GM21529 (cell line): ENCODE data around the gene CTIF.

Source experiments
- ATAC-seq: cut with Tn5 transposase; IDR thresholded peaks from one replicate; pipeline ENCODE4 v1.9.1; 2021; ENCODE audit not compliant: unreplicated experiment

CTIF gene

GRCh38 chr18:48617844-48618497 is 79.1 kb downstream of the CTIF start:
- ATAC-seq: no peak

- ATAC-seq: no peak
These were observed 80.2 kb downstream of the CTIF start for GRCh38 chr18:48619016-48619415.

GRCh38 chr18:48619501-48619900 is 80.7 kb downstream of the CTIF start:
- no peak for ATAC-seq

GRCh38 chr18:48620071-48620470 is 81.2 kb downstream of the CTIF start:
- no peak for ATAC-seq

- ATAC-seq: no peak
These were observed 82.4 kb downstream of the CTIF start for GRCh38 chr18:48621240-48621639.

- peak; percentile 45 for ATAC-seq
These were observed 83.2 kb downstream of the CTIF start for GRCh38 chr18:48621815-48622555.

- no peak for ATAC-seq
These were observed 84.1 kb downstream of the CTIF start for GRCh38 chr18:48622911-48623431.

GRCh38 chr18:48623468-48624235 is 84.8 kb downstream of the CTIF start:
- ATAC-seq: no peak

GRCh38 chr18:48624856-48625255 is 86.0 kb downstream of the CTIF start:
- ATAC-seq: no peak

GRCh38 chr18:48627216-48627615 is 88.4 kb downstream of the CTIF start:
- no peak for ATAC-seq

GRCh38 chr18:48629730-48630324 is 91.0 kb downstream of the CTIF start:
- ATAC-seq: no peak

- no peak for ATAC-seq
These were observed 93.0 kb downstream of the CTIF start for GRCh38 chr18:48631851-48632250.

GRCh38 chr18:48632676-48633257 is 93.9 kb downstream of the CTIF start:
- ATAC-seq: no peak

GRCh38 chr18:48634491-48634890 is 95.7 kb downstream of the CTIF start:
- ATAC-seq: no peak

GRCh38 chr18:48634975-48635374 is 96.1 kb downstream of the CTIF start:
- no peak for ATAC-seq

- no peak for ATAC-seq
These were observed 97.0 kb downstream of the CTIF start for GRCh38 chr18:48635806-48636205.

GRCh38 chr18:48636436-48636835 is 97.6 kb downstream of the CTIF start:
- ATAC-seq: no peak

- ATAC-seq: no peak
These were observed 98.5 kb downstream of the CTIF start for GRCh38 chr18:48637081-48637990.

- no peak for ATAC-seq
These were observed 99.6 kb downstream of the CTIF start for GRCh38 chr18:48638451-48638850.
